B cell (primary cell): ENCODE results near the gene ATAD3C. TPM values are rescaled to one million over a fixed set of nuclear protein-coding genes. Genes with fewer than 3 reads are reported as not detected.

Experiments
- ATAC-seq: fragments of 200-7000 bp; cut with Tn5 transposase; one replicate; pipeline ENCODE4 v1.10.0; 2021; ENCODE audit warnings: low read depth, mild to moderate bottlenecking, moderate number of reproducible peaks, moderate library complexity
- CTCF ChIA-PET: fragments of 350-600 bp; sonication (Branson Sonifier 250); formaldehyde crosslinking; loops from one replicate; lab custom pipeline; 2021; ENCODE audit warnings: antibody characterized with exemption, inconsistent platforms; lab: Charles Lee
- POLR2A ChIA-PET: fragments of 350-600 bp; sonication (Branson Sonifier 250); formaldehyde crosslinking; loops from one replicate; lab custom pipeline; 2021; ENCODE audit warnings: antibody characterized with exemption; lab: Charles Lee
- DNase-seq: peaks from one replicate; pipeline ENCODE4 v3.0.0; 2013
- H2AFZ ChIP-seq: 2 replicates; pipeline ENCODE4 v1.6.1; 2012; ENCODE audit warnings: mild to moderate bottlenecking, low read depth, low read length; ENCODE audit not compliant: insufficient read depth, poor library complexity, severe bottlenecking
- H3K27ac ChIP-seq, 2 donors: 1 replicate in 1 of 2; 2 replicates in 1 of 2; pipeline ENCODE4 v1.5.1; 2012 to 2013; ENCODE audit warnings: low read length in 2 of 2, mild to moderate bottlenecking in 2 of 2, moderate library complexity in 1 of 2
- H3K27me3 ChIP-seq, 4 experiments: fragments of 200-600 bp in 1 of 4; sonication (generic) in 1 of 4; replicated peaks in 1 of 4; 1 replicate in 2 of 4; 2 replicates in 2 of 4; pipeline versions ENCODE4 v1.6.1 to v1.7.0; 2013 to 2016; ENCODE audit warnings: low read length in 3 of 4, mild to moderate bottlenecking in 2 of 4, mixed read lengths in 1 of 4, moderate library complexity in 1 of 4; ENCODE audit not compliant: insufficient read depth in 4 of 4, control insufficient read depth in 3 of 4; ENCODE audit errors: control extremely low read depth in 1 of 4
- H3K36me3 ChIP-seq, 2 experiments: replicated peaks in 1 of 2; 1 replicate in 1 of 2; 2 replicates in 1 of 2; pipeline versions ENCODE4 v1.6.1 to v1.7.1; 2013; ENCODE audit warnings: low read length in 1 of 2; ENCODE audit not compliant: insufficient read depth in 2 of 2, control insufficient read depth in 1 of 2; ENCODE audit errors: control extremely low read depth in 1 of 2, extremely low read depth in 1 of 2
- H3K4me1 ChIP-seq, 2 donors: fragments of 200-600 bp in 1 of 2; sonication (generic) in 1 of 2; 1 replicate in 1 of 2; 2 replicates in 1 of 2; pipeline versions ENCODE4 v1.5.1 to v1.6.1; 2013 to 2017; ENCODE audit warnings: low read length in 2 of 2; ENCODE audit not compliant: control insufficient read depth in 2 of 2, insufficient read depth in 2 of 2
- H3K4me2 ChIP-seq: replicated peaks from 2 replicates; pipeline ENCODE3; 2012; ENCODE audit warnings: mild to moderate bottlenecking, low read depth, low read length; ENCODE audit not compliant: poor library complexity, severe bottlenecking
- H3K4me3 ChIP-seq, 5 experiments: fragments of 200-600 bp in 1 of 5; sonication (generic) in 1 of 5; 1 replicate in 3 of 5; 2 replicates in 2 of 5; pipeline versions ENCODE4 v1.5.1 to v1.7.0; 2011 to 2016; ENCODE audit warnings: low read length in 4 of 5, mild to moderate bottlenecking in 4 of 5, low read depth in 2 of 5, control low read depth in 1 of 5, moderate library complexity in 1 of 5; ENCODE audit not compliant: insufficient read depth in 1 of 5; ENCODE audit errors: control extremely low read depth in 1 of 5, extremely low read depth in 1 of 5
- H3K79me2 ChIP-seq: fragments of 200-600 bp; sonication (generic); one replicate; pipeline ENCODE4 v1.6.0; 2016; ENCODE audit warnings: low read length; ENCODE audit not compliant: control insufficient read depth, insufficient read depth
- H3K9ac ChIP-seq: fragments of 200-600 bp; sonication (generic); 2 replicates; pipeline ENCODE4 v1.6.1; 2017; ENCODE audit warnings: mild to moderate bottlenecking, low read length, moderate library complexity
- H3K9me3 ChIP-seq, 3 donors: one replicate each; pipeline versions ENCODE4 v1.6.1 to v1.7.1; 2013; ENCODE audit warnings: low read length in 2 of 3; ENCODE audit not compliant: control insufficient read depth in 2 of 3, insufficient read depth in 1 of 3; ENCODE audit errors: control extremely low read depth in 1 of 3
- H4K20me1 ChIP-seq: 2 replicates; pipeline ENCODE4 v1.6.0; 2012; ENCODE audit warnings: mild to moderate bottlenecking, low read length; ENCODE audit not compliant: insufficient read depth, control insufficient read depth, poor library complexity, severe bottlenecking
- H3K27ac Mint-ChIP-seq: one replicate; pipeline ENCODE4 v1.8.0; 2021; ENCODE audit warnings: mixed read lengths
- H3K27me3 Mint-ChIP-seq: one replicate; pipeline ENCODE4 v1.8.0; 2021; ENCODE audit warnings: mixed read lengths
- H3K4me1 Mint-ChIP-seq: one replicate; pipeline ENCODE4 v1.8.0; 2021; ENCODE audit warnings: mixed read lengths
- H3K4me3 Mint-ChIP-seq: one replicate; pipeline ENCODE4 v1.8.0; 2021; ENCODE audit warnings: mixed read lengths
- H3K9me3 Mint-ChIP-seq: one replicate; pipeline ENCODE4 v1.8.0; 2022; ENCODE audit warnings: mixed read lengths; ENCODE audit not compliant: insufficient read depth
- CTCF ChIP-seq: fragments of 200-600 bp; IDR thresholded peaks from one replicate; pipeline ENCODE4 v1.8.0; 2022; ENCODE audit warnings: antibody characterized with exemption, mild to moderate bottlenecking
- EZH2 ChIP-seq: IDR thresholded peaks from 2 replicates; pipeline ENCODE4 v1.6.1; 2012; ENCODE audit warnings: borderline replicate concordance, low read depth, mild to moderate bottlenecking, moderate library complexity, low read length; ENCODE audit not compliant: insufficient read depth, poor library complexity, severe bottlenecking
- WGBS: methylation state at CpG from one replicate; pipeline ENCODE4 v1.1.5; 2013; ENCODE audit warnings: missing lambda C conversion rate; ENCODE audit not compliant: insufficient coverage; 5-methylcytosine and 5-hydroxymethylcytosine counted together
- intact Hi-C: fragments of 100-400 bp; cut with micrococcal nuclease; formaldehyde crosslinking; loops from one replicate; pipeline ENCODE4 v1.10.0; 2022
- polyA plus RNA-seq: library from polyadenylated mRNA; depleted of rRNA; stranded (reverse); fragments of >200 nt; gene quantifications from 2 replicates; pipeline ENCODE4 v1.2.3, GENCODE V29; 2012
- total RNA-seq, 2 donors: library from RNA; stranded (reverse); fragments of 120-200 nt in 1 of 2; gene quantifications; 1 replicate in 1 of 2; 2 replicates in 1 of 2; pipeline versions ENCODE4 v1.2.3 to v1.2.4, GENCODE V29; 2013 to 2022

The ATAD3C gene
- total and polyA plus RNA-seq, 2 donors (not counting 1 experiment from before 2014, with no cell fraction given) = 0.20 to 1.1 TPM

DNA sequence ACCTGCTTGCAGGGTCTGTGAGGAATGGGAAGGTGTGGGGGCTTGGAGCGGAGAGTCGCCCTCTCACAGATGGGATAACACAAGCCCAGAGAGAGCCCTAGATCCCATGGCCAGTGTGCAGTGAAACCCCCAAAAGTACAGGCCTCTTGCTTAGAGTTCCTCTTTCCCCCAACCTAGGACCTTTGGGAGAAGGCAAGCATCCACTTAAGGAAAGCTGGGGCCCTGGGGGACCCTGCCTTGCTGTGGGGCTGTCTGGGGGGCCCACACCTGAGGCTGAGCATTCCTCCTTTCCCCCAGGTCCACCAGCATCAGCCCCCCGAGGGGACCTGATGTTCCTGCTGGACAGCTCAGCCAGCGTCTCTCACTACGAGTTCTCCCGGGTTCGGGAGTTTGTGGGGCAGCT lies 12.9 kb upstream of the ATAD3C start:
- H3K9ac ChIP-seq = no peak overlapping the region
- peak overlapping the region; percentile 86 for H3K4me2 ChIP-seq
- peaks cover 0 to 31% (median 0%) of the 10 kb centered on the region in 3 donors for H3K9me3 ChIP-seq
- H3K79me2 ChIP-seq = no peaks in the 10 kb centered on the region
- CTCF ChIA-PET = no interaction called here
- intact Hi-C loops = no loop called here
- no peak overlapping the region for H3K27ac Mint-ChIP-seq
- ATAC-seq = no peak
- H3K27ac ChIP-seq = no peak overlapping the region
- POLR2A ChIA-PET = no interaction called here
- no peak overlapping the region for H3K4me3 ChIP-seq
- H3K4me1 Mint-ChIP-seq = peaks cover 15% of the 10 kb centered on the region
- TF ChIP-seq CTCF (no peak), EZH2 (no peak)
- DNase-seq = peak; percentile 21
- H4K20me1 ChIP-seq = no peaks in the 10 kb centered on the region
- peaks cover 0 to 73% (median 33%) of the 10 kb centered on the region in 4 experiments for H3K27me3 ChIP-seq
- no peak overlapping the region for H2AFZ ChIP-seq
- peaks cover 35 to 44% of the 10 kb centered on the region in 2 donors for H3K4me1 ChIP-seq
- no peaks in the 10 kb centered on the region for H3K9me3 Mint-ChIP-seq
- peak overlapping the region; percentile 64 for H3K4me3 Mint-ChIP-seq
- WGBS = over 99% methylated on average over 7 of the region's 7 CpGs
- peaks cover 24% of the 10 kb centered on the region for H3K27me3 Mint-ChIP-seq
- no peaks in the 10 kb centered on the region for H3K36me3 ChIP-seq

DNA sequence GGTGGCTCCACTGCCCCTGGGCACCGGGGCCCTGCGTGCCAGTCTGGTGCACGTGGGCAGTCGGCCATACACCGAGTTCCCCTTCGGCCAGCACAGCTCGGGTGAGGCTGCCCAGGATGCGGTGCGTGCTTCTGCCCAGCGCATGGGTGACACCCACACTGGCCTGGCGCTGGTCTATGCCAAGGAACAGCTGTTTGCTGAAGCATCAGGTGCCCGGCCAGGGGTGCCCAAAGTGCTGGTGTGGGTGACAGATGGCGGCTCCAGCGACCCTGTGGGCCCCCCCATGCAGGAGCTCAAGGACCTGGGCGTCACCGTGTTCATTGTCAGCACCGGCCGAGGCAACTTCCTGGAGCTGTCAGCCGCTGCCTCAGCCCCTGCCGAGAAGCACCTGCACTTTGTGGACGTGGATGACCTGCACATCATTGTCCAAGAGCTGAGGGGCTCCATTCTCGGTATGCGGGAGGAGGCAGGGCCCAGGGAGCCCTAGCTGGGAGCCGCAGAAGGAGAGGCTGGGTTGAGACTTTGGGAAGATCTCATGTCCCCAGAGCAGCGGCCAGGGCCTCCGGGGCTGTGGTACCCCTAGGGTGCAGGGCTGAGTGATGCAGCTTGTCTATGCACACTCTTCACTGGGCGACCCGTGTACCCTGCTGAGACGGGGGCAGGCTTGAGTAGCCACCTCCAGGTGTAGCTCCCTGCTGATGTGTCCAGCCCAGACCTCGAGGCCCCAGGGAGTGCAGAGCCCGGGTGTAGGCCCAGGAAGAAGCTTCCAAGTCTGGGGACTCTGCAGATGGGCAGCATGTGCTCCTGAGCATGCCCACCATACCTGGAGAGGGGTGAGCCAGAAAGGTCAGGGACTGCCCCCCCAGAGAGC lies 12.2 kb upstream of the ATAD3C start:
- Histone ChIP-seq H3K4me1 (peaks cover 35 to 44% of the 10 kb centered on the region in 2 donors), H2AFZ (no peak overlapping the region), H3K79me2 (no peaks in the 10 kb centered on the region), H3K4me2 (no peak overlapping the region), H3K27me3 (peaks cover 0 to 69% (median 33%) of the 10 kb centered on the region in 4 experiments), H3K9me3 (peaks cover 0 to 31% (median 0%) of the 10 kb centered on the region in 3 donors), H3K36me3 (no peaks in the 10 kb centered on the region), H3K27ac (no peak overlapping the region), H4K20me1 (no peaks in the 10 kb centered on the region), H3K9ac (no peak overlapping the region), H3K4me3 (no peak overlapping the region)
- peaks cover 15% of the 10 kb centered on the region for H3K4me1 Mint-ChIP-seq
- ATAC-seq = no peak
- no peaks in the 10 kb centered on the region for H3K9me3 Mint-ChIP-seq
- H3K27me3 Mint-ChIP-seq = peaks cover 28% of the 10 kb centered on the region
- ChIA-PET CTCF (interaction anchor here (0.5 kb wide), 1 partner anchor 29 kb away, joined by 5 read pairs; no protein-coding TSS in a partner anchor), POLR2A (no interaction called here)
- intact Hi-C loops = no loop called here
- H3K27ac Mint-ChIP-seq = no peak overlapping the region
- 85% methylated on average over 31 of the region's 31 CpGs for WGBS
- peak; percentile 10 for DNase-seq
- H3K4me3 Mint-ChIP-seq = no peak overlapping the region
- TF ChIP-seq EZH2 (no peak), CTCF (no peak)
